GOT3 (cell line): Measurements from ENCODE around the gene RPTOR.
"Not testable (repeated sequence)": the region's sequence is repeated elsewhere in the genome, so short reads cannot be mapped to it uniquely, and the experiment has no call there.

Source experiments
- DNase-seq: peaks from one replicate; lab custom pipeline; 2025; ENCODE audit warnings: mixed read lengths; lab: John Stamatoyannopoulos, UW

Gene RPTOR

DNA sequence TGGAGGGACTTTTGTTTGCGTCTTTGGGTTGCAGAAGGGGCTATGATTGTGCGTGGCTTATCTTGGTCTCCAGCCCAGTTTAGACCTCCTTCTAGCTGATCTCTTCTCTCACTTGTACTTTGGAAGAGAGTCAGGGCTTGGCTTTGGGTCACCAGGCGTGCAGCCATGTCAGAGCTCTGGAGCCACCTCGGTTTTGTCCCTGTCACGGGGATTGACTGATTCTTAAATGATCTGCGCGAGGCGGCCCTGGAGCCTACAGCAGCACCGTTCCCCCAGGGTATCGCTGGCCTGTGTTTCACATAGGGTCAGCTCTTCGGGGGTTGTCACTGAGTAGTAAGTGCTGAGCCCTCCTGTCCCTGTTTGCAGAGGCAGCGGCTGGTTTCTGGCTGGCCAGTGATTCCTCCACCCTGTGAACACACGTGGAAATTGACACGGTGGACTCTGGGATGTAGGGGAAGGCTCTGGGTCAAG, 237.2 kb downstream of the RPTOR start:
- no peak for DNase-seq

DNA sequence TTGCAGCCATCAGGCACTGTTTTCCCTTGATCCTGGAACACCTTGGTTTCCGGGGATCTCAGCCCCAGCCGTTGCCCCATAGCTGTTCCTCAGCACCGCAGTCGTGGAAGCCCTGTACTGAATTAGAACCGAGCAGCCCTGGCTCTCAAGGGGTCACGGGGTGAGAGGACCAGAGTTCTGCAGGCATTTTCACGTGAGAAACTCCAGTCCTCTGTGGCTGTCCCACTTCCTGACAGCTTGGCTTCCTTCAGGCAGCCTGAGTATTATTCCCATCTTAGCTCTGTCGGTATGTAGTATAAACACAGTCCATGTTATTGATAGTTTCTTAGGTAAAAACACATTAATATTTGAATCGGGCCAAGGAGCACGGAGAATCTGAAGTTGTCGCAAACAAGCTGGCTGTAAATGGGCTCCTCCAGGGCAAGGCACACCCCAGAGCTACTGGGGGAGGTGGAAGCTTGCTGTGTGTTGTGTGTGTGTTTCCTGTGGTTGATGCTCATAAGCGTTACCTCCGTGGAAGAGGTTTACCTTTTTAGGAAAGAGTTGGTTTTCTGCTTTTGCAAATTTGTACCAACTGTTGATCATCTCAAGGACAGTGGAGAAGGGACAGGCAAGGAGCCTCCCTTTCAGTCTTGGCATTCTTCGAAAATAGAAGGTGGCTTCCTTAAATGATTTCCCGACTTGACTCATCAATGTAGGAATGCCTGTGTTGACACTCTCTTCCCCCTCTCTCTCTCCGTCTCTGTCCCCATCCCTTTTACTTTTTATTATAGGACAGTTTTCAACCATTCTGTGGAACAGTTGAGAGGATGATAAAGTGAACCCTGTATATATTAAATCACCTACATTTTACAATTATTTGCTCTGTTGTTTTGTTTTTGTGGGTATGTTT, 238.1 kb downstream of the RPTOR start:
- DNase-seq: no peak

DNA sequence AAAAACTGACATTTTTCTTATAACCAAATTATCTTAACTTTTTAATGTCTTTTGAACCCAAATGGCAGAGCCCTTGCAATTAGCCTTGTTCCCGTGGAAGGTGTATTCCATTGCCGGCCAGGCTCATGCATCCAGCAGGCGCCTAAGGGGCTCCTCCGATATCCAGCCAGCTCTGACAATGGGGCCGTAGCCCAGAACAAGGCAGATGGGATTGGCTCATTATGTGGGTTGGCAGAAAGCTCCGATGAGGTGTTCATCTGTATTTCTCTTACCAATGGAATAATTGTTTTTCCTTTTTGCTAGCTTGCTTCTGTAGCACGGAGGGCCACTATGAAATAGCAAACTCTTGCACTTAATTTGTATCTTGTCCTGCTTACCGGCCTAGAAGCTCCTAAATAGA, 238.8 kb downstream of the RPTOR start:
- DNase-seq: no peak

DNA sequence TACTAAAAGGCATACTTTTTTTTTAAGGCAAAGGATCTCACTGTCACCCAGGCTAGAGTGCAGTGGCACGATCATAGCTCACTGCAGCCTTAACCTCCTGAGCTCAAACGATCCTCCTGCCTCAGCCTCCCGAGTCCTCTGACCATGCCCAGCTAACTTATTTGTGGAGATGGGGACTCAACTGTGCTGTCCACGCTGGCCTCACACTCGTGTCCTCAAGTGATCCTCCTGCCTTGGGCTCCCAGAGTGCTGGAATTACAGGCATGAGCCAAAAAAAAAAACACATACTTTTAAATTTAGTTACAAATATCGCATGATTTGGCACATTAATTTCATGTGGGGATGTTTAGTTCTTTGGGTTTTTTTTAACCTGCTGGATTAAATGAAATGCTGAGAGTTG, 239.3 kb downstream of the RPTOR start:
- no peak for DNase-seq

DNA sequence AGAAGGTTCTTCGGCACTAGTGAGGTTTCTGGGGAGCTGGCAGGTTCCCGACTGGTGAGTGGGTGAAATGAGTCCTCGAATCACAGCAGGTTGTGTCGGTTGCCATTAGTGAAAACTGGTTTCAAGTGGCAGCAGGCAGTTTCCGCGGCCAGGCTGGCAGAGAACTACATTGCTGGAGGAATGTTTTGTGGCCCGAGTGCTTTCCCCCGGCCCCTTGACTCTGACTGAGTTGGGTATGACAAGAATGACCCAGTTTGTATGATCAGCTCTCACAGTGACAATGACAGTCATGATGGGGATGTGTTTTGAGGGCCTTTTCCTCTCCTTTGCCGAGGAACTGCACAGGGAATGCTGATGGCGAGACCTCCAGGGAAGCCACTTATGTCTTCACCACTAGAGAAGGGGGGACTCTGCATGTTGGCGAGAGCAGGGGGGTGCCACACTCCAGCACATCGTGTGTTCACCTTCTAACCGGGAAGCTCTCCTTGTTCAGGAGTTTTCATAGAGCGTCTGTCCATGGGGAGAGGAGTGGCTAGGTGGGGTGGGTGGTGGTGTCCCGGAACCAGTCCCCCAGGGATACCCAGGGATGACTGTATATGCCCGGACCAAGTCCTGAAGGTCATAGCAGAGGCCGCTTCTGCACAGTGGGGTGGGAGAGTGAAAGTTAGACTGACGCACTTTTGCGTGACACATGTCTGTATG, 241.0 kb downstream of the RPTOR start:
- DNase-seq: no peak

DNA sequence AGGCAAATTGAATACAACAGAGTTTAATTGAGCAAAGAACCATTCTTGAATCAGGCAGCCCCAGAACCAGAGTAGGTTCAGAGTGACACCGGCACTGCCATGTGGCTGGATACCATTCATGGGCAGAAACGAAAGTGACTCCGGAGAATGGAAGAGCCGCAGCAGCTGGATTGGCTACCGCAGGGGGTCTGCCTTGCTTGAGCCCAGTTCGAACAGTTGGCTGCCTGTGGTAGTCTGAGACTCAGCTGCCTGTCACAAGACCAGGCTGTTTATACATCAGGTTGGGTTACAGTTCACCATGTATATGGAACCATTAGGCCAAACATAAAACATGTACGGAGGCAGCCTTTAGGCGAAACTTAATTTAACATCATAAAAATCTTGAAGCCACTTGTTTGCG, 241.8 kb downstream of the RPTOR start:
- no peak for DNase-seq

DNA sequence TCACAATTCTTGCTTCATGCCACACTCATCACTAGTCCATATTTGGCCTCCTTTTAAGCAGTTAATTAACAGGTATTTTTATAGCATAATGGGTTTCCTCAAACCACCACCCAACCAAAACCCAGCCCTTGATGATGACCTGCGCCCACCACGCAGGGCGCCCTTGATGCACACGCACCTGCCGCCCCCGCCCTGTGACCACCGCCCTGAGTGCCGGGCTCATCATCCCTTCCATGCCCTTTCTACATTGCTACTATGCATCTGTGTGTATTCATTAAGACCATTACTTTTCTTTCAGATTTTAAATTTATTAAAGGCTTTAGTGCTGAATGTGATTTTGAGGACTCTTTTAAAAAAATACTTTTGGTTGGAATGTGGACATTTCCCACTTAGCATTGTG, 242.2 kb downstream of the RPTOR start:
- DNase-seq: no peak

DNA sequence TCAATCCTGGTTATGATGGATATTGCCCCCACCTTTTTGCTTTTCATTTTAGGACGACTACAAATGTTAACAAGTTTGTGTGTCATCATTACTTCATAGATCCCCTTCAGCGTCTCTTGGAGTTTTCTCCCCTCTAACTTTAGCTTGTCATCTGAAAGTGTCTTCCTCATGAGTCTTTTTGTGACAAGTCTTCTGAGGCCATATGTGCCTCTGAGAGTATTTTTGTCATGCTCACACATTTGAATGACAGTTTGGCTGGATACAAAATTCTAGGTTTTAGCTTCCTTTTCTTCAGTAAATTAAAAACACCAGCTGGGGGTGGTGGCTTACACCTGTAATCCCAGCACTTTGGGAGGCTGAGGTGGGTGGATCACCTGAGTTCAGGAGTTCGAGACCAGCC, 243.2 kb downstream of the RPTOR start:
- DNase-seq: no peak

DNA sequence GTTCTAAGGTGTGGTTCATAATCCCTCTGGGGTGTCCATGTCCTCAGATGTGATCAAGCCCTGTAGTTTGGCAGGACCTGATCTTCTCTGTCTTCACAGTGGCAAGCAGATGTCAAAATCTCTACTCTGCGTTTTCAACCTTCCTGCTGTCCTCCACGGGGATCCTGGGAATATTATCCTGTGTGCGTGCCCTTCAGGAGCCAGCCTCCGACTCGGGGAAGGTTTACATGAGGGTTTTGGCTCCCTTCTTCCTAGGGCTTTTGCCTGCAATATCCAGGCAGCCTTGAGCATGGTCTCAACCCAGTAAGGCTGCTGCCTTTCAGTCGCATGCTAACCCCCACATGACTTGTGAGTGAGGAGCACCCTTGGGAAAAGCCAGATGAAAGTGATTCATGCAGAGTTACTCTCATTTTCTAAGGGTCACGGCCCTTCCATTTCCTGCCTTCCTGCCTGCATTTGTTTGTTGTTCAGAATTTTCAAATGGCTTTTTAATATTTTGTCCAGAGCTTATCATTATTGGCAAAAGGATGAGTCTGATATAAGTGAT, 244.8 kb downstream of the RPTOR start:
- no peak for DNase-seq

DNA sequence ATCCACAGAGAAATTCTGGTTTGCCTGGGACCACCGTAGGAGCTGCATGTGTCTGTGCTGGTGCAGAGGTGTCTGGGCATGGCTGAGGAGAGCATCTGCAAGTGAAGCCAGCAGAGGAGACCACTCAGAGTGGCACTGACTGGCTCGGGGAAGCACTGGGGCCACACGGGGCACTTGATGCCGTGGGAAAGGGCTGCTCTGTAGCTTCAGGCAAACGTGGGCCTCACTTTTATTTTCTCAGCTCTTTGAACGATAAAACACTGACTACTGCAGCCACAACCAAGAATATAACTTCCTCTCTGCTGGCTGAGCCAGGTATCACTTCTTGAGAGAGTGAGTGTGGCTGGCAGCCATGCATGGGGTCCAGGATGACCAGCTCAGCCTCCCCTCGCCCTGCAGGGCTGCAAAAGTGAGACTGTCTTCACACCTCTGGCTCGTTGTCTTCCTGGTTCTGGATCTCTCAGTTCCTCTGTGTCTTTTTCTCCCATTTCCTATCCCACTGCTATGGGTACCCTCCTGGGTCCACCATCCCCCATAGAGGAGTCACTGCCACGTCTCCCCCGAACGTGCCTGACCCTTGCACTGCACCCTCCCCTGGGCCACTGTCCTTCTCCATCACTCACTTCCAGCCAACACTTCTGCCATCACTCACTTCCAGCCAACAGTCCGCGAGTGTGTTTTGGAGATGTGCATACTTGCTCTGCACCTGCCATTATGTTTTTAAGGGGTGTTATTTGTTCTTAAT, 245.6 kb downstream of the RPTOR start:
- no peak for DNase-seq

DNA sequence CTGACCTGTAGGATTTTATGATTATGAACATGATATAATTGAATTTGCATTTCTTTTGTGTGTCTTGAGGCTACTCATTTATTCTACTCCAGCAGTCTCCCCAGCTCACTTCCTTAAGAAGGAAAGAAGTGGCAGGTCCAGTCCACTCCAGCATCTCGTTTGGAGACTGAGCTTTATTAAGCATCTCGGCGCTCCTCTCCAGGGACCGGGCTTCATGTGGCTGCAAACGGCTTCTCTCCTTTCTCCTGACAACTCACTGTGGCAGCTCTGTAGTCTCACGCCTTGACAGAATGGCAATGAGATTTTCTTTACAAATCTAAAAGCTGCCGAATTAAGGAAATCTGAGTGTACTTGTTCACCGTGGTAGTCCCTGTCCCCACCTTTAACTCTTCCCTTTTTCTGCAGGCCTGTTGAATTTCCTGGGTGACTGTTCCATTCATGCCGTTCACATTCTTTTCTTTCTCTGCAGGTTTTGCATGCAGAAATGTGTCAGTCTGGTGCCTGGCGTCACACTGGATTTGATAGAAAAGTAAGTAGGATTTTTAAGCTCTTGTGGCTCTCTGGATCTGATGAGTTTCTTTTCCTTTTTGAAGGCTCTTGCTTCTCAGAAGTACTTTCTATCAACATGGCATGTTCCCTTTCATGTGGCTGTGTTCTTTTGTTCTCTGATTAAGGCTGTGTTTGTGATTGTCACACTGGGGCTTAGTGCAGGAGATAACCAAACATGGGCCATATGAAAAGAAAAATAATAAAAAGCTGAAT, 246.5 kb downstream of the RPTOR start:
- no peak for DNase-seq

DNA sequence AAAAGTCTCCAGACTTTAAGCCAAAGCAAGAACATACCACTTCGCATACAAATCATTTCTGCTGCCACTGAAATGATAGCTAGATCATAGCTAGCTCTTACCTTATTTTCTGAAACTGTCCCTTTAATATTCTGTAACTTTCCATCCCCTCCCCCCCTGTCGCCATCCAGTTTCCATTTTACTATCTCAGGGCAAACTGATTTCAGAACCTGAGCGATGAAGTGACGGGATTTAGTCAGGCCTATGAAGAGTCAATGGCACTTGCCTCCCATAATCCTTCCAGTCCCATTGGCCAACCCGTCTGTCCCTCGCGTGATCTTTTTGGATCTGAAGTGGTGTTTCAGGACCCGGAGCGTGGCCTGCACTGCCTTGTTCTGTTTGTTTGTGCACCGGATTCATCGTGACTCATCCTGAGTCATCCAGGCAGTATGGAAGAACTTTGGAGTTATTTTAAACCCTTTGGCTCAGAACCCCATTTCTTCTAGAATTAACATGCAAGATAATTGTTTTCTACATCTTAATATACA, 247.2 kb downstream of the RPTOR start:
- DNase-seq: peak; percentile 23

DNA sequence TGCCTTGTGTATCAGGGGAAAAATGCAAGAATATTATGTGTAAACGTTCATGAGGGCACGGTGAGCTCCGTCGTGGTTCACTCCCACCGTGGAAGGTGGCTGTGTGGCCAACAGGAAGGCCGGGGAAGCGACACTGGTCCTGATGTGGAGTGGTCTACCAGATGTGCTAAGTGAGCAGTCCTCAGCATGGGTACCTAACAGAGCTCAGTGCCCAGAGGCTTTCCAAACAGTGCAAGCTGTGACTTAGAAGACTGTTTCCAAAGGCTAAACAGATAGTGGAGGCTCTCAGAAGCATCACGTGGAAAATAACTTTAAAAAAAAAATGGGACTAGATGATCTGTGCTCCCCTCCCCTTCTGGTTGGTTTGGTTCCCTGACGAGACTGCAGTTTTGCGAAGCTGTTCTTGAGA, 247.7 kb downstream of the RPTOR start:
- DNase-seq: no peak

DNA sequence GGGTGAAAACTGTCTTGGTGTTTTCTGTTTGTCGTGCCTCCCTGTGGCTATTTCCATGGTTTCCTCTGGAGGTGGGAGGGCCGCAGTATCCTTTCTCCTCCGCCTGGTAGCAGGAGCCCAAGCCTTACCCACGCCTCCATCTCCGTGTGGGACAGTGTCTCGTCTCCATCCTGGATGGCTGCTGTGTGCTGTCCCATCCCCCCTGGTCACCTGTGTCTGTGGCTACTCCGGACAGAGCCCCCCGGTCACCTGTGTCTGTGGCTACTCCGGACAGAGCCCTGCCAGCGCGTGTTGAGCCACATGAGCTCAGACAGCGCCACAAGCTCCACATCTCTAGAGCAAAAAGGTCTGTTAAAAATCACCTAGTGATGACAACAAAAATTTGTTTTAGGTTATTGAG, 248.8 kb downstream of the RPTOR start:
- DNase-seq: no peak

DNA sequence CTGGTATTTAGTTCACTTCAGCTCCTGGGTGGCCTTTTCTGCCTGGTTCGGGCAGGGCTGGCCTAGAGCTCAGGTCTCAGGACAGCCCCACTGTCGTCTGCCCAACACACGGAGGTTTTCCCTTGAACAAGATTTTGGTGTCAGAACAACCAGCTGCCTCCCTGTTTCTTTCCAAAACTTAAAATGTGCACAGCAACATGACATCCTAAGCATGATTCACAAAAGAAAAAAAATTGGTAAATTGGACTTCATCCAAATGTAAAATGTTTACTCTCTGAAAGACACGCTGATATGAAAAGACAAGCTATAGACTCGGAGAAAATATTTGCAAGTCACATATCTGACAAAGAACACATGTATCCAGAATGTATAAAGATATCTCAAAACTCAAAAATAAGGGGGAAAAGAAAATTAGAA, 249.2 kb downstream of the RPTOR start:
- DNase-seq: no peak

DNA sequence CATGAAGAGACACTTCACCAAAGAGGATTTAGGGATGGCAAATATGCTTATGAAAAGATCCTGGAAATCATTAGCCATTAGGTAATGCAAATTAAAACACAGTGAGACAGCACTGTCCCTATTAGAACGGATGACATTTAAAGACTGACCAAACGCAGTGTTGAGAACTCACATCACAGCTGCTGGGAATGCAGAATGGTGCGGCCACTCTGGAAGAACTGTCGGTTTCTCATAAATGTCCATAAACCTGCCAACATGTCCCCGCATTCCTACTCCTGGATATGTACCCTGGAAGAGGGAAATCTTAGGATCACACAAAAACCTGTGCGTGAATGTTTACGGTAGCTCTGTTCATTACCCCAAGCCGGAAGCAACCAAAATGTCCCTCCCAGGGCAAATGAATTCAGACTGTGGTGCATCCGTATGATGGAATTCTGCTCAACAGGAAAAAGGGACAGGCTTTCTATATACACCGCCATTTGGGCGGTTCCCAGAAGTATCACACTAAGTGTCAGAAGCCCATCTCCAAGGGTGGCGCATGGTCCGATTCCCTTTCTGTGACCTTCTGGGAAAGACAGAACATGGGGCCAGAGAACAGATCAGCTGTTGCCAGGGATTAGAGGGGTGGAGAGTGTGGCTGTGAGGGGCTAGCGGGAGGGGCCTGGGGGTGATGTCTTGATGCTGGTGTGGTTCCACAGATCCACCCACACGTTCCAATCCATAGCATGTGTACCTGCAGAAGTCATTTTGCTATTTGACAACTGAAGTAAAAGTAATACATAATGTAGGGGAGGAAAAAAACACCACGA, 249.8 kb downstream of the RPTOR start:
- no peak for DNase-seq

DNA sequence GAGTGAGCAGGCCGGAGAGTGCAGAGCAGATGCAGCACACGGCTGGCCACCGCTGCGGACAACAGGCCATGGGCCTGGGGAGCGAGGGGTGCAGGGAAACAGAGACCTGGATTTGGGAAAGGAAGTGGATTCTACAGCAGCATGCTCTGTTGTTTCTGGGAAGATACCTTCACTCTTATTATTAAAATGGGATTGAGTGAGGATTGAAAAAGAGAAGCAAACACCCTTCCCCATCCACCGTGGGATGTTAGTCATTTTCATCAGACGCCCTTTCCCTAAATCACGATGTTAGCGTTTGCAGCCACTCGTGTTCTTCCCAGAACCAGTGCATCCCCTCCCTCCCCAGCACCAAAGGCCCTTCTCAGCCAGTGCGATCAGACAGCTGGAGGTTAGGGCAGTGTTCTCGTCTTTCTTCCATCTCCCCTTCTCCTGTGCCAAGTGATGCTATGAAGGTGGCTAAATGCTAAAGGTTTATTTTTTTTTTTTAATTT, 250.5 kb downstream of the RPTOR start:
- DNase-seq: no peak

DNA sequence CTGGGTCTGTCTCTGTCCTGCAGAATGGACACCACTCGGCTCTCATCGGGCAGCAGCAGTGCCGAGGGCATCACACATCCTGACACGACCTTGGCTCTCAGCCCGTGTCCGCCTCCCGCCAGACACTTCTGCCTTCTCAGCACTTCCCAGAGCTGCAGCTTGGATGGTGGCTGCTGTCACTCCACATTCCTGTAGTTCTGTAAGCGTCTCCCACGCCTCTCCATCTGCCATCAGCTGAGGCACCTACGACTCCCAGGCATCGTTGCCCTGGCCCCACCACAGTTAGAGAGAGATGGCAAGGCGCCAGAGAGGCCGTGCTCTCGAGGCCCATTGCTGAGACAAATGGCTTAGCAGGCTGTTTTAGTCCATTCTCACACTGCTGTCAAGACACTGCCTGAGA, 251.1 kb downstream of the RPTOR start:
- DNase-seq: no peak

DNA sequence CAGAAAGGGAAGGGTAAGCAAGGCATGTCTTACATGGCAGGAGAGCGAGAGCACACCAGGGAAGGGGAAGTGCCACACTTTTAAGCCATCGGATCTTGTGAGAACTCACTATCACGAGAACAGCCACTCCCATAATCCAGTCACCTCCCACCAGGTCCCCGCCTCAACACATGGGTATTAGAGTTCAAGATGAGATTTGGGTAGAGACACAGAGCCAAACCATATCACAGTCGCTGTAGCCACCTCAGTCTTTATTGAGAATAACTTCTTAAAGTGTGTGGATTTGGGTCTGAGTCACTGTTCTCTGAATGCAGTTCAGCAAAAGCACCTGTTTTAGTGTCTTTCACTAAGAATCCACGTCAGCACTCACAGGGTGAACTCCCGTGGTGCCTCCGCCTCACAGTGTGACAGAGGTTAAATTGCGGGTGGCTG, 251.8 kb downstream of the RPTOR start:
- DNase-seq: no peak

DNA sequence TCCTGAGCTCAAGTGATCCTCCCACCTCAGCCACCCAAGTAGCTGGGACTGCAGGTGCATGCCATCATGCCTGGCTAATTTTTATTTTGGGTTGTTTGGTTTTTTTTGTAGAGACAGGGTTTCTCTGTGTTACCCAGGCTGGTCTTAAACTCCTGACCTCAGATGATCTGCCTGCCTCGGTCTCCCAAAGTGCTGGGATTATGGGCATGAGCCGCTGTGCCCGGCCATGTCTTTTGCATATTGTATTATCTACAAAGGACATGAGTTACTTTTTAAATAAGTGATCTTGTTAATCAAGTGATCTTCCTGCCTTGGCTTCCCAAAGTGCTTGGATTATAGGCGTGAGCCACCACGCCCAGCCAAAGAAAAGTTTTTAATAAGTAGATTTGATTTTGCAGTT, 252.6 kb downstream of the RPTOR start:
- not testable (repeated sequence) for DNase-seq
